Suppressor macrophage treated with lipopolysaccharide for 4 hours (primary cell): ENCODE measurements around the gene CRK.
A peak's percentile ranks its signal among the peaks of the same experiment; 100 is the strongest.
"Not testable (repeated sequence)": the region's sequence is repeated elsewhere in the genome, so short reads cannot be mapped to it uniquely, and the experiment has no call there.

Source experiments
- DNase-seq: peaks from one replicate; pipeline ENCODE4 v3.0.0-alpha.2; 2020

Gene CRK

GRCh38 chr17:1462164-1463112, 6.4 kb upstream of the CRK start:
- no peak for DNase-seq

DNA sequence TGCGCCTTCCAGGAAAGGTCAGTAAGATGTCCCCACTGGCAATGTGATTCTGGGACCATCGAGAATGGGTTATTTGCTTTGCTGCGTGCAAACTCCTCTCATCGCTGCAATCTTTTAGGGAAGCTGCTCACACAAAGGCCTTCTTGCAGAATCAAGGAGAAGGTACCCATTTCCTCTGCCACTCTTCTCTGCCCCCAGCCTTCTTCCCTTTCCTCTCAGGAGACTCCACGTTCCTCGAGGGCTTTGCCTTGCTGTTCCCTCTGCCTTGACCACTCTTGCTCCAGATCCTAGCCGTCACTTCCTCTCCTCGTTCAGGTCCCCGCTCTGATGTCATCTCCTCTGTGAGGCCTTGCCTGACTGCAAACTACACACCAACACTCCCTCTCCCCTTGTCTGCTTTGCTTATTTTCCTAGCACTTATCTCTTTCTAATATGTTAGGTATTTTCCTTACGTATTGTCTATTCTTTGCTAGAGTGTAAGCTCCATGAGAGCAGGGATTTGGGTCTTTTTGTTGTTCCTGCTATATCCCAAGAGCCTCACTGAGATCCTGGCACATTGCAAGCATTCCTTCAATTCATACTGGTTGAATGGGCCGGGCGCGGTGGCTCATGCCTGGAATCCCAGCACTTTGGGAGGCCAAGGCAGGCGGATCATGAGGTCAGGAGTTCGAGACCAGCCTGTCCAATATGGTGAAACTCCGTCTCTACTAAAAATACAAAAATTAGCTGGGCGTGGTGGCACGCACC, 5.3 kb upstream of the CRK start:
- peak; percentile 80 for DNase-seq

DNA sequence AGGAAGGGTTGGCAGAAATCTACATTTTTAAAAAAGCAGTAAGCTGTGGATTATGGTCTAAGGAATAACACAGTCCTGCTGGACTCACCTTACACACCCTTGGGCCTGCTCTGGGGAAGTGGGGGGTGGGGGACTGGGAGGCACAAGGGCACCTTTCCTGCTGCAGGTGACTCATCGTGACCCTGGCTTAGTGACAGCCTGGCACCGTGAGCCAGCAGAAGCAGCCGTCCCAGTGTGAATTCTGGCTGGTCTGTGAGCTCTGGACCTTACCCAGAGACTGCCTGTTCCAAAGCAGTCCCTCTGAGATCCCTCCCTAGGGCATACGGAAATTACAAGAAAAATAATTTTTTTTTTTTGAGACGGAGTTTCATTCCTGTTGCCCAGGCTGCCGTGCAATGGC, 4.2 kb upstream of the CRK start:
- no peak for DNase-seq

DNA sequence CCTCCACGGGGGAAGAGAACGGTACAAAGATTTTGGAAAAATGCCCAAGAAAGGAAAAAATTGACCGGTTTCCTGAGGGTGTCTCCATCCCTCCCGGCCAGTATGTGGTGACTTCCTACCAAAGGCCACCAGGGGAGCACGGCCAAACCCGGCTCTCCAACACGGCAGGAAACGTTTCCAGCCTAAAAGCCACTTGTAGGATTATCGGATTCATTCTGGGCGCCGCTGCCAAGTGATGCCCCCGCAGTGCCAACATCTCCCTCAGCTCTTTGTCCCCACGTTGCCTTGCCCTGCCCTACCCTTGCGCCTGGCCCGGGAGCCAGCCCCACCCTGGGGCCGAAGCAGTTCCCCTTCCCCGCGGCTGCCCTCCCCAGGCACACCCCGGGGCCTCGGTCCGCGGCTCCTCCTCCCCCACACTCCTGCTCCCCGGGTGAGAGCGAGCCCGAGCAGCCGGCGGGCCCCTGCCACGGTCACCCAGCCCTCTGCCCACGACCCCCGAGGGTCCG, 688 bp downstream of the CRK start:
- DNase-seq = peak; percentile 72

DNA sequence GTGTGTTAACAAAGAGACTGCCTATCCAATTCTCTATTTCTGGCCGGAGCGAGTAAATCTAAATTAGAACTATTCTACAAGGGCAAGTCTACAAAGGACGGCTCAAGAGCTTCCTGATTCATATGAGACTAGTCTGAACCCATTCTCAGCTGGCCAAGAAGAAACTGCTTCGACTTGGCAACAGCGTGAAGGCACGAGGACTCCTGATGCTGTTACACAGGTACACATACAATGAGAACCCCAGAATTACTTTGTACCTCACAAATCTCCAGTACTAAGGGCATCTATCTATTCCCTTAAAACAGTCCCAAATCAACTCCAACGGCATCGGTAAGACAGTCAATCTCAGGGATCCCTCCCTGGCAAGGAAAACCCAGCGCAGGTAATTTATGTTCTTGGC, 1.5 kb downstream of the CRK start:
- no peak for DNase-seq

DNA sequence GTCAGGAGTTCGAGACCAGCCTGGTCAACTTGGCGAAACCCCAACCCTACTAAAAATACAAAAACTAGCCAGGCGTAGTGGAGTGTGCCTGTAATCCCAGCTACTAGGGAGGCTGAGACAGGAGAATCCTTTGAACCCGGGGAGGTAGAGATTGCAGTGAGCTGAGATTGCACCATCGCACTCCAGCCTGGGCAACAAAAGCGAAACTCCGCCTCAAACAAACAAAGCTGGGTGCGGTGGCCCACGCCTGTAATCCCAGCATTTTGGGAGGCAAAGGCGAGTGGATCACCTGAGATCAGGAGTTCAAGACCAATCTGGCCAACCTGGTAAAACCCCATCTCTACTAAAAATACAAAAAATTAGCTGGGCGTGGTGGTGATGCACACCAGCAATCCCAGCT, 2.3 kb downstream of the CRK start:
- DNase-seq = not testable (repeated sequence)

DNA sequence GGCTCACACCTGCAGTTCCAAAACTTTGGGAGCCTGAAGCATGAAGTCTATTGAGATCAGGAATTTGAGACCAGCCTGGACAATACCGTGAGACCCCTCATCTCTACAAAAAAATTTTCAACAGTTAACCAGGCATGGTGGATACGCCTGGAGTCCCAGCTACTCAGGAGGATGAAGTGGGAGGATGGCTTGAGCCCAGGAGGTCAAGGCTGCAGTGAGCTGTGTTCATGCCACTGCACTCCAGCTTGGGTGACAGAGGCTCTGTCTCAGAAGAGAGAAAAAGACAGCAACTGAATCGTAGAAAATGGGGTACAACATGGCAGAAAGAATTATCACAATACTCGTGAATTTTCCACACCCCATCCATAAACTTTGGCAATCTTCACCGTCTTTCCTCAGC, 3.2 kb downstream of the CRK start:
- no peak for DNase-seq

GRCh38 chr17:1450261-1450660, 5.8 kb downstream of the CRK start:
- DNase-seq = not testable (repeated sequence)

DNA sequence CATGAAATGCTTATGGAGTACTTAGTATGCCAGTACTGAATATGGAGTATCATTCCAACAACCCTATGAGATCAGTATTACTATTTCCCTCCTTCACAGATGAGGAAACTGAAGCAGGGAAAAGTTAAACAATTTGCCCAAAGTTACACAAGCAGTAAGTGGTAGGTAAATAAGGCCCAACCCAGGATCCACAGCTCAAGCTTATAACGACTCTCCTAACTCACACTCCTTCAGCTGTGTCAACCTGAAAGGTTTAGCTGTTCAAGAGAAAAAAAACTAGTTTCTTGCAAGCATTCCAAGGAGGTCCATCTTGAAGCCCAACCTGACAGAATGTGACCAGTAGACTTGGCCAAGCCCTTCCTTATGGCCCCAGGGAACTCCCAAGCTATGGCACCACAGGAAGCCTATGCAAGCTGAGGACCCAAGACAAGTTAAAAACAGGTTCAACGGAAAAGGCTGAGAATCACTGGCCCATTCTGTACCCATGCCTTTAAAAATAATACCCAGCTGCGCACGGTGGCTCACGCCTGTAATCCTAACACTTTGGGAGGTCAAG, 6.5 kb downstream of the CRK start:
- no peak for DNase-seq

DNA sequence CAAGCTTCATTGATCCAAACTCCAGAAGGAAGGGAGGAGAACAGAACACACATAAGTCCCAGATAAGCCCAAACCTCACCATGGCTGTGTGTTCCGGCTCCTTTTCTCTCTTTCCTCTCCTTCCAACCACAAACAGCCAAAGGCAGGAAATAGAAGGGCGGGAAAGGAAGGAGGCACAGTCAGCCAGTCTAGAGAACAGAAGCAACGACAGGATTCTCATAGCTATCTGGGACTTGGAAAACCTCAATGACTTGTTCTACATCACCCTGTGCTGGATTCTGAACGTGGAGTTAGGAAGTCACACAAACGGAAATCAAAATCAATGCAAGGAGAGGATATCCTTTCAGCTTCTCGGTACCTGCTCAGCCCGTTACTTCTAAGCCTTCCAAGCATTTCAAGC, 9.0 kb downstream of the CRK start:
- DNase-seq = no peak

- no peak for DNase-seq
Measured at GRCh38 chr17:1446201-1446600, 9.8 kb downstream of the CRK start.

DNA sequence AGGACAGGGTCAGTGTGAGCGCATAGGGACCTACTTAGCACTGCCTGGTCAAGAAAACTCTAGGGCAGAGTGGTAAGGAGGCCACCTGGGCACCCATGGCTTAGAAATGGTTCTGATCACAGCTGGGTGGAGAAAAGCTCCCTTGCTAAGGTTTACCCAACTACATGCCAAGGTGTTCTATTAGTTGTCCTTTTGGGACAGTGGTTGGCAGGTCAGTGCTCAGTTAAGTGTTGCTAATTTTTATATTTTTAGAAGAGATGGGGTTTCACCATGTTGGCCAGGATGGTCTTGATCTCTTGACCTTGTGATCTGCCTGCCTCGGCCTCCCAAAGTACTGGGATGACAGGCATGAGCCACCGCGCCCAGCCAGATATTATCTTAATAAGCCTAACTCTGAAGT, 10.3 kb downstream of the CRK start:
- not testable (repeated sequence) for DNase-seq

GRCh38 chr17:1442721-1443120, 13.3 kb downstream of the CRK start:
- DNase-seq = not testable (repeated sequence)

- DNase-seq = no peak
Measured at GRCh38 chr17:1442187-1442586, 13.8 kb downstream of the CRK start.

GRCh38 chr17:1440921-1441320, 15.1 kb downstream of the CRK start:
- DNase-seq = no peak

DNA sequence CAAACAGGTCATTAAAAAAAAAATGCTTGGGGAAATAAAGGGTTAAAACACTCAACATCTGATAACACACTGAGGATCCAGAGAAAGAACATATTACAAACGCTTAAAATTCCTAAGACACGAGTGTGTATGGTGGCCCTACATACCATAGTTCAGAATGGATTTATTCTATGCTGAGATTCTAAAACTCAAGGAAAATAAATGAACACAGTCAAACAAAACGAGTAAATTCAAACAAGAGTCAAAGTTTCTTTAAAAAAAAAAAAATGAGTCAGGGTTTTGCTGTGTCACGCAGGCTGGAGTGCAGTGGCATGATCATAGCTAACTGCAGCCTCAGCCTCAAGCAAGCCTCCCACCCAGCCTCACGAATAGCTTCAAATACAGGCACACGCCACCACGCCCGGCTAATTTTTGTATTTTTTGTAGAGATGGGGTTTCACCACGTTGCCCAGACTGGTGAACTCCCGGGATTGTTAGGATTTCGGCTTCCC, 17.4 kb downstream of the CRK start:
- no peak for DNase-seq

- no peak for DNase-seq
Measured at GRCh38 chr17:1435326-1435725, 20.7 kb downstream of the CRK start.

DNA sequence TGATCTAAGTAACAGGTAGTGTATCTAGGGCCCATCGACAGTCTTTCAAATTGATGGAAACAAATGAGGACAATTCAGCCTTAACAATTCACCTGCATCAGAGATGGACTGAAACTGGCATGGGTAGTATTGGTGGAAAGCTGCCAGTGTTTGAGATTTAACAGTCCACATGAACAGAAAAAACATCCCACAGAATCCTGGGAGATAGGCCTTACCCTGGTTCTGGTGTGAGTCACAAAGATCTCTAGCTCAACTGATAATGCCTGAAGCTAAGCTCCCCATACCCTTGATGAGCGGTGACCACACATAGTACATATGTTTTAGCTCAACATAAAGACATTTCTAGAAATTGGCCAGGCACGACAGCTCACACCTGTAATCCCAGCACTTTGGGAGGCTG, 21.9 kb downstream of the CRK start:
- no peak for DNase-seq

DNA sequence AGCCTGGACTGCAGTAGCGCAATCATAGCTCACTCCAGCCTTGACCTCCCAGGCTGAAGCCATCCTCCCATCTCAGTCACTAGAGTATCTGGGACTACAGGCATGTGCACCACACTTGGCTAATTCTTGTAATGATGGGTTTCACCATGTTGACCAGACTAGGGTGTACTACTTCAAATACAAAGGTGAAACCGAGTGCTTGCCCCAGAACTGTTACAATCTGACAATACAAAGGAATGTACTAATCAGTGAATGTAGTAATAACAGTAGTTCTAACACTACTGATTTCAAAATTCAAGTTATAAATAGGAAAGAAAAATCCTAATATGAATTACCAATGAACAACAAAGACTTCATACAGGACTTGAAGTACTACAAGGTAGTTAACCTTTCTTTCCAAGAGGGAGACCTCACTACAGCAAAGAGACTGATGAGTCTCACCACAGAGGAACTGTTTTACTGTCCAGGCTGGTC, 24.4 kb downstream of the CRK start:
- DNase-seq = no peak

- DNase-seq = no peak
Measured at GRCh38 chr17:1423456-1424135, 32.4 kb downstream of the CRK start.

DNA sequence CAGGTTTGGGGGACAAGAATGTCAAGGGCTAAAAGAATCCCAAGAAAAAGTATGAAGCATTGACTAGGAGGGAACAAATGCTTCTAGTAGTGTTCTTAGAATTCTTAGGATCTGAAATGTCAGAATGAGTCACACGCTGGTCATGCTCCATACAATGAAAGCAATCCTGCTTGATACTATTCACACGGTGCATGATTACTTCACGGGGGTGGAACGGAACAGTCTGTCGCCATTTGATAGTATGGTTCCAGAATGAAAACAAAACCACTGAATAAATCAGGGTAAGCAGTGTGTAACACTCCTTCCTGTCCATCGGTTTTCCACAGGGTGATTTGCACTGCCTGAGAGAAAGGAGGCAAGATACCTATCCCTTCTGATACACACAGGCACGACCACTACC, 33.1 kb downstream of the CRK start:
- peak; percentile 82 for DNase-seq

DNA sequence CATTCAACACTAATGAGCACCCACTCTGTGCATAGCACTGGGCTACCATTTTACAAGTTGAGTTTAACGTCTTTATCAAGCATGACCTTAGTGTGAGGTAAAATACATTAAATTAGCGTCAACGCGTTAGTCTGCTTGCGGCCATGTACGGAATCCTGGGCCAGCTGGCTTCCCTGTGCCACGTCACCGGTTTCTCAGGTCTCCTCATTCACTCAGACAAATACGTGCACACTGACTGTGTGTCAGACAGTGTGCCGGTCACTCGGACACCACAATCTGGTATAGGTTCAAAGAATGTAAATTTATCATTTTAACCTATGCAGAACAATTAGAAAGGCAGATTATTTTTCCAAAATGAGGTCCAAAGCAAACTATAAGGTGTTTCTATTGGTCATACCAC, 34.6 kb downstream of the CRK start:
- no peak for DNase-seq

- DNase-seq = no peak
Measured at GRCh38 chr17:1420981-1421380, 35.1 kb downstream of the CRK start.
